ENCODE results near the gene PCLO. TPM values are rescaled to one million over a fixed set of nuclear protein-coding genes. Genes with fewer than 3 reads are reported as not detected.

Gene PCLO
- total and polyA plus RNA-seq, 9 of the 15 experiments (the other 6 are each of a cell fraction or from before 2014, with no cell fraction given), result under 0.01 to 0.01 TPM; not detected in 7

GRCh38 chr7:82760831-82761230 is 401.9 kb downstream of the PCLO start:
- no peaks in the 10 kb centered on the region for H4K20me1 ChIP-seq (replicated peaks; ENCODE audit: control insufficient read depth, insufficient read depth, low read length)
- POLR2A ChIA-PET, result no interaction called here
- H3K4me3 ChIP-seq, result no peak overlapping the region
- no peak for ATAC-seq
- FAIRE-seq, result no peak
- TF ChIP-seq ZBTB1 (CRISPR knock-in tag; IDR thresholded peaks at IDR 0.05; ENCODE audit: borderline replicate concordance, low read depth) (no peak), NFRKB (IDR thresholded peaks at IDR 0.05; ENCODE audit: low read depth) (no peak), ZNF23 (CRISPR knock-in tag; IDR thresholded peaks at IDR 0.05) (no peak), RBM14 (IDR thresholded peaks at IDR 0.05; ENCODE audit: borderline replicate concordance, insufficient read depth, low read depth, low read length) (no peak), PHB (CRISPR knock-in tag; IDR thresholded peaks at IDR 0.05) (no peak), MEF2D (tag; conservative IDR thresholded peaks at IDR 0.05; ENCODE audit: low read depth) (no peak)
- TF ChIP-seq, protein P1, sequence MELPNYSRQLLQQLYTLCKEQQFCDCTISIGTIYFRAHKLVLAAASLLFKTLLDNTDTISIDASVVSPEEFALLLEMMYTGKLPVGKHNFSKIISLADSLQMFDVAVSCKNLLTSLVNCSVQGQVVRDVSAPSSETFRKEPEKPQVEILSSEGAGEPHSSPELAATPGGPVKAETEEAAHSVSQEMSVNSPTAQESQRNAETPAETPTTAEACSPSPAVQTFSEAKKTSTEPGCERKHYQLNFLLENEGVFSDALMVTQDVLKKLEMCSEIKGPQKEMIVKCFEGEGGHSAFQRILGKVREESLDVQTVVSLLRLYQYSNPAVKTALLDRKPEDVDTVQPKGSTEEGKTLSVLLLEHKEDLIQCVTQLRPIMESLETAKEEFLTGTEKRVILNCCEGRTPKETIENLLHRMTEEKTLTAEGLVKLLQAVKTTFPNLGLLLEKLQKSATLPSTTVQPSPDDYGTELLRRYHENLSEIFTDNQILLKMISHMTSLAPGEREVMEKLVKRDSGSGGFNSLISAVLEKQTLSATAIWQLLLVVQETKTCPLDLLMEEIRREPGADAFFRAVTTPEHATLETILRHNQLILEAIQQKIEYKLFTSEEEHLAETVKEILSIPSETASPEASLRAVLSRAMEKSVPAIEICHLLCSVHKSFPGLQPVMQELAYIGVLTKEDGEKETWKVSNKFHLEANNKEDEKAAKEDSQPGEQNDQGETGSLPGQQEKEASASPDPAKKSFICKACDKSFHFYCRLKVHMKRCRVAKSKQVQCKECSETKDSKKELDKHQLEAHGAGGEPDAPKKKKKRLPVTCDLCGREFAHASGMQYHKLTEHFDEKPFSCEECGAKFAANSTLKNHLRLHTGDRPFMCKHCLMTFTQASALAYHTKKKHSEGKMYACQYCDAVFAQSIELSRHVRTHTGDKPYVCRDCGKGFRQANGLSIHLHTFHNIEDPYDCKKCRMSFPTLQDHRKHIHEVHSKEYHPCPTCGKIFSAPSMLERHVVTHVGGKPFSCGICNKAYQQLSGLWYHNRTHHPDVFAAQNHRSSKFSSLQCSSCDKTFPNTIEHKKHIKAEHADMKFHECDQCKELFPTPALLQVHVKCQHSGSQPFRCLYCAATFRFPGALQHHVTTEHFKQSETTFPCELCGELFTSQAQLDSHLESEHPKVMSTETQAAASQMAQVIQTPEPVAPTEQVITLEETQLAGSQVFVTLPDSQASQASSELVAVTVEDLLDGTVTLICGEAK (IDR thresholded peaks at IDR 0.05), result no peak
- TF ChIP-seq, protein P1 (CRISPR knock-in tag; IDR thresholded peaks at IDR 0.05), result no peak
- no TSS peak for BruUV-seq (replicated peaks)
- H3K4me2 ChIP-seq (ENCODE audit: insufficient read depth, low read length), result no peak overlapping the region
- no peaks in the 10 kb centered on the region for H3K9me1 ChIP-seq (ENCODE audit: control insufficient read depth, insufficient read depth, low read length)
- peaks cover 5% of the 10 kb centered on the region; the same call in 1 of the 2 replicates for H3K9me3 ChIP-seq (replicated peaks; ENCODE audit: control insufficient read depth, insufficient read depth, low read depth, low read length)
- DNase-seq (ENCODE audit: extremely low read depth in 1 of 4, low spot score in 3 of 4), result no peak
- in situ Hi-C loops (cut with MboI) (no loop called here), intact Hi-C loops (cut with micrococcal nuclease) (no loop called here)
- no peak overlapping the region for H2AFZ ChIP-seq (ENCODE audit: low read depth, low read length)
- no peak overlapping the region for H3K27ac ChIP-seq (ENCODE audit: extremely low read depth, low read depth, low read length)
- H3K79me2 ChIP-seq (ENCODE audit: control insufficient read depth, insufficient read depth, low read length), result no peaks in the 10 kb centered on the region
- no peaks in the 10 kb centered on the region for H3K27me3 ChIP-seq (ENCODE audit: control insufficient read depth in 2 of 2, insufficient read depth in 2 of 2, low read length in 2 of 2)
- CTCF ChIA-PET (ENCODE audit: low intra/inter-chr PET ratio), result no interaction called here
- no peaks in the 10 kb centered on the region for H3K36me3 ChIP-seq (ENCODE audit: control insufficient read depth, insufficient read depth, low read length)
- no peaks in the 10 kb centered on the region for H3K4me1 ChIP-seq (replicated peaks in 1 of 2; ENCODE audit: control insufficient read depth in 2 of 2, insufficient read depth in 2 of 2, low read length in 2 of 2)
- 0% methylated on average over 2 of the region's 2 CpGs for WGBS (ENCODE audit: insufficient coverage, low coverage, missing lambda C conversion rate)
- H3K9ac ChIP-seq (ENCODE audit: insufficient read depth in 1 of 2, low read depth in 2 of 2, low read length in 2 of 2), result no peak overlapping the region
